HG02642 (cell line): ENCODE measurements around the gene HEY2.
"Not testable (repeated sequence)": the region's sequence is repeated elsewhere in the genome, so short reads cannot be mapped to it uniquely, and the experiment has no call there.

ENCODE experiments used
- ATAC-seq: cut with Tn5 transposase; IDR thresholded peaks from one replicate; pipeline ENCODE4 v1.9.1; 2021; ENCODE audit warnings: mild to moderate bottlenecking; ENCODE audit not compliant: unreplicated experiment, poor library complexity

The HEY2 gene

DNA sequence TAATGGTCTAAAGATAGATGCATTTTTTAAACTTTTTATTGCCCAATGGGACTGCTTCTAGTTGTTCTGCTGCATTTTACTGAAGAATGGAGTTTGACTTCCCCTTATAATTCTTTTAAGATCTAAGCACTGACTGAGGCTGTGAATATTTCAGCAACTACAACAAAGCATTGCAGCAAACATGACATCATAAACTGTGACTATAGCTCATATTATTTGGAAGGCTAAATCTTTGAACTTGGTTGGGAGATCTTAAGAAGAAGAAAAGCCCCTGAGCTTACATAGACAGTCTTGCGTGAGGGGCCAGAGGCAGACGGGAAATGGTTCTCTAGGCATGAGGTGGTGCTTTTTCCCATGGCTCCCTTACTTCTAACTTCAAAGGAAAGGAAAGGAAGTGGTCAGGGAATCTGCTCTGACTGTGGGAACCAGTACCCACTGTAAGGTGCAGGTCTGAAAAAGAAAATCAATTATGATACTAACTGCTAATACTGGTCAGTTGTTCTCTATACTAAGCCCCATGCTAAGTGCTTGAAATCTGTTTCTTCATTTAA, 14.8 kb downstream of the HEY2 start:
- no peak for ATAC-seq

- ATAC-seq: no peak
These were observed 16.5 kb downstream of the HEY2 start for GRCh38 chr6:125765944-125766343.

GRCh38 chr6:125766641-125767040, 17.2 kb downstream of the HEY2 start:
- ATAC-seq: no peak

GRCh38 chr6:125769147-125769783, 19.8 kb downstream of the HEY2 start:
- ATAC-seq: no peak

DNA sequence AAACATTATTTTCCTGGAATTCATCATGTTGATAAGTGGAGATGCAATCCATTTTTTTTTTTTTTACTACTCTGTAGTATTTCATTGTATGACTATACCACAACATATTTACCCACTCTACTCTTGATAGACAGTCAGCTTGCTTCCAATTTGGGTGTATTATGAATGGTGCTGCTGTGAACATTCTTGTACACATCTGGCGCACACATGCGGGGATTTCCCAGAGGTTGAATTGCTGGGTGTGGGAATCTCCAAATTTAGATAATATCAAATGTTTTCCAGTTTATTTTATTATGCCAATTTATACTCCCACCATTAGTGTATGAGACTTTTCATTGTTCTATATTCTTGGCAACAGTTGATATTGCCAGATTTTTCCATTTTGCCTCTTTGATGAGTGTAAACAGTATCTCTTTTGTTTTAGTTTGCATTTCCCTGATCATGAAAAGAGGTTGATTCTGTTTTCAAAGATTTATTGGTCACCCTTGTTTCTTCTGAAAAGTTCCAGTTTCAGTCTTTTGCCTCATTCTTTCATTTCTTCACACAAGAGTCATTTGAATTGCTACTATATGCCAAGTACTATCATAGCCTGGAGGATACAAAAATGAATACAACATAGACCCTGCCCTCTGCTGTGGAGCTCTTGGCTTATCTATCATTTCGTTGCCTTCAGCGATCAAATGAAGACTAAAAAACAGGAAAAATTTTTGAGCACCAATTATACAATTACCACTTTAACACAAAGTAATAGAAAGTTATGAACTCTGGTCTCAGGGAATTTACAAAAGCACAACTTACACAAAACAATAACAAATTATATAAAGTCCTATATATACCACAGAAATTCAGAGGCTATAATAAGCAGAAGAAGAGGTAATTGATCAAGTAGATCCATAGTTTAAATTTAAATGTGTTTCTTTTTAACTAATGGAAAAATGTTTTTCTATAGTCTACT, 24.2 kb downstream of the HEY2 start:
- peak; percentile 45 for ATAC-seq

GRCh38 chr6:125776107-125776826, 26.8 kb downstream of the HEY2 start:
- ATAC-seq: not testable (repeated sequence)

DNA sequence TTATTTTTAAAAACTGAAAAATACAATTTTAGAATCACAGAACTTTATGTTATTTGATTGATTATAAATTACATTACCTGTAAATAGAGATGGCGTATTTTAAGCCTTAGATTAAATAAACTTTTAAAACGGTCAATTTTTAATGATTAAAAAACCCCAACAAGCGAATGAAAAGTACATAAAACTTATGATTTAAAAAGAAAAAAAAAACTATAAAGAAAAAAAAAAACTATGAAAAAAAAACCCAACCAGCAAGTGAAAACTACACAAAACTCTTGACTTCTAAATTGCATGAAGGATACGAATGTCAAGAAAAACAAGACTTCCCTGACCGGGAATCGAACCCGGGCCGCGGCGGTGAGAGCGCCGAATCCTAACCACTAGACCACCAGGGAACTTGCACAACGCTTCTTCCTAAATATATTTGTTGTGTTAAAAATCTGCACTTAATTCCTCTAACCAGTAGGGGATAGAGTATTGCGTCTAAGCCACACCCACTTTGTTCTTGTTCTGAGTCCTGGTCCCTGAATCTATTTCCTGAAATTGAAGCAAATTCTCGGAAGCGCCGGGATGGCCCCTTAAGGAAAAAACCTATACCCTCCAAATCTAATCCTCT, 30.6 kb downstream of the HEY2 start:
- peak; percentile 84 for ATAC-seq

- ATAC-seq: peak; percentile 79
These were observed 31.3 kb downstream of the HEY2 start for GRCh38 chr6:125780540-125781313.

- peak; percentile 38 for ATAC-seq
These were observed 32.0 kb downstream of the HEY2 start for GRCh38 chr6:125781314-125781868.

DNA sequence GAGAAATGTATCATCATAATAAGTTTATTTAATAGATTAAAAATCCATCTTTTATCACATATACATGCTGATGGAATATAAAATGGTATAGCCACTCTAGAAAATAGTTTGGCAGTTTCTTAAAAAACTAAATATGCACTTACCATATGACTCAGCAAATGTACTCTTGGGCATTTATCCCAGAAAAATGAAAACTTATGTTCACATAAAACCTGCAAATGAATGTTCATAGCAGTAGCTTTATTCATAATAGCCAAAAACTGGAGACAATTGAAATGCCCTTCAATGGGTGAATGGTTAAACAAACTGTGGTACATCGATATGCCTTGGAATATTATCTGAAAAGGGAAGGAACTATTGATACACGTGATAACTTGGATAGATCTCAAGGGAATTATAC, 34.9 kb downstream of the HEY2 start:
- ATAC-seq: no peak

GRCh38 chr6:125787791-125788190, 38.4 kb downstream of the HEY2 start:
- ATAC-seq: no peak

GRCh38 chr6:125789167-125789566, 39.7 kb downstream of the HEY2 start:
- ATAC-seq: no peak

- peak; percentile 29 for ATAC-seq
These were observed 40.3 kb downstream of the HEY2 start for GRCh38 chr6:125789576-125790357.

GRCh38 chr6:125790358-125791150, 41.1 kb downstream of the HEY2 start, which contains the start of gene NCOA7:
NCOA7 (plus strand) TSS chr6:125790960; CDS start chr6:125815355, 24,395 bp downstream.
- peak; percentile 78 for ATAC-seq

DNA sequence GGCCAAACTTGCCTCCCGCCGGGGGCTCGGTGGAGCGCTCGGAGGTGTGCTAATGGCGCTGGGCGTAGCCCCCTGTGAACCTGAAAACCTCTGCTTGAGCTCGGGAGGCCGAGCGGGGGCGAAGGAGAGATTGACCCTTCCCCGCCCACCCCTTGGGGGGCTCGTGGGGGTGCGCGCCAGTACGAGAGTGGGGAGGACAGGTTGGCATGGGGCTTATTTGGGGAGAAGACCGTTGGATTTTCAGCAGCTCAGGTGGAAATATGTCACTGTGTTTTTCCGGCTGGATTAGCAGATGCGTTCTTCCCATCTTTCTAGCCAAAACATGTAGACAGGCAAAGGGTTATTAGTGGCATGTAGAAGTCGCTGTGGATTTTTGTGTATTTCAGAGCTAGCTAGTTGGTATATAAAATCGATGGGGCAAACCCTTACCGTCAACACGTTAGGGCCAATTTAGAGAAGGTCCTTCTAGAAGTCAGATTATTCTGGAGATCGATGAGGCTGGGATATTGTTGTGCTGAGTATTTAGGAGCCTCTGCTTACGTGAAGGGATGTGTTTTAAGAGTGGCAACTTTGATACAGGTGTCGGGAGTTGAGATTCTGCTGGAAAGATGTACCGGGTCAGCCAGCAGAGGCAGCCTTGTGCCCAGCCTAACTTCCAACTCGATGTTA, 41.9 kb downstream of the HEY2 start:
- ATAC-seq: peak; percentile 31

DNA sequence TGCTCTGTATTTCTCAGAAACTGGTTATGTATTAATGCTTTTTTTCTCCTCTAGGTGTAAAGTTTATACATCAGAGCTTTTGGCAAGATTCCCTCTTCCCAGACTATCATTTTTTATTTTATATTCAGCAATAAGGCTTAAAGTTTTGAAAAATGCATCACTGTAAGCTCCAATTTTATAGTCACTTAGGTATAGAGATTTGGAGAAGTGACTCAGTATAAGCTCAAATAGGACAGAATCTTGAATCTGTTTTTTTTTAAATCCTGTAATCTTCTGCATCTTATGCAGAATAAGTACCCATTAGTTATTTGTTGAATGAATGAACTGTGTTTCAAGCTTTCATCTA, 42.4 kb downstream of the HEY2 start:
- no peak for ATAC-seq

DNA sequence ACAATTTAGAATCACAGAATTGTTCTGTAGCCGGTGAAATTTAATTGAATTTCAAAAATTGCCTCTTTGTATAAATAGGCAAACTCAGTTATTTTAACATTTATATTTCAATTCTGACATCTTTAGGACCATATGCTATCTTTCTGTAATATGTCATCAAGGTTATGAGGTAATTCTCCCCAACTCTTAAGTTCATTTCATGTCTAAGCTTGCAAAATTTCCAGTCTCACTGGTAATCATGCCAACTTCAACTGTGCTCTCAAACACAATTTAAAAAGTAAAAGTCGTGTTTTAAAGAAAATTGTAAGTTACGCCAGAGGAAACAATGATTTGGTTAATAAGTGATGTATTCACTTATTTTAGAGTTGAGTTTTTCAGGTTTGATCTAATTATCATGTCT, 42.7 kb downstream of the HEY2 start:
- ATAC-seq: no peak
